ENCODE results near the gene ENTPD3. TPM values are rescaled to one million over a fixed set of nuclear protein-coding genes. Genes with fewer than 3 reads are reported as not detected.

ENTPD3 gene
- total RNA-seq, 1 donor from 2014 or later = 1.3 TPM

DNA sequence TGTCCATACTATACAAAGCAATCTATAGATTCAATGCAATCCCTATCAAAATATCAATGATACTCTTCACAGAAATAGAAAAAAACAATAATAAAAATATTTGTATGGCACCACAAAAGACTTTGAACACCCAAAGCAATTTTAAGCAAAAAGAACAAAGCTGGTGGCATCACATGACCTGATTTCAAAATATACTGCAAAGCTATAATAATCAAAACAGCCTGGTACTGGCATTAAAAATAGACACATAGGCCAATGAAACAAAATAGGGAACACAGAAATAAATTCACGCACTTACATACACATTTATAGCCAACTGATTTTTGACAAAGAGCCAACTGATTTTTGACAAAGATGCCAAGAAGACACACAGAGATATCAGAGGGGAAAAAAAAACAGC, 9.2 kb upstream of the ENTPD3 start:
- TF ChIP-seq, protein P1, sequence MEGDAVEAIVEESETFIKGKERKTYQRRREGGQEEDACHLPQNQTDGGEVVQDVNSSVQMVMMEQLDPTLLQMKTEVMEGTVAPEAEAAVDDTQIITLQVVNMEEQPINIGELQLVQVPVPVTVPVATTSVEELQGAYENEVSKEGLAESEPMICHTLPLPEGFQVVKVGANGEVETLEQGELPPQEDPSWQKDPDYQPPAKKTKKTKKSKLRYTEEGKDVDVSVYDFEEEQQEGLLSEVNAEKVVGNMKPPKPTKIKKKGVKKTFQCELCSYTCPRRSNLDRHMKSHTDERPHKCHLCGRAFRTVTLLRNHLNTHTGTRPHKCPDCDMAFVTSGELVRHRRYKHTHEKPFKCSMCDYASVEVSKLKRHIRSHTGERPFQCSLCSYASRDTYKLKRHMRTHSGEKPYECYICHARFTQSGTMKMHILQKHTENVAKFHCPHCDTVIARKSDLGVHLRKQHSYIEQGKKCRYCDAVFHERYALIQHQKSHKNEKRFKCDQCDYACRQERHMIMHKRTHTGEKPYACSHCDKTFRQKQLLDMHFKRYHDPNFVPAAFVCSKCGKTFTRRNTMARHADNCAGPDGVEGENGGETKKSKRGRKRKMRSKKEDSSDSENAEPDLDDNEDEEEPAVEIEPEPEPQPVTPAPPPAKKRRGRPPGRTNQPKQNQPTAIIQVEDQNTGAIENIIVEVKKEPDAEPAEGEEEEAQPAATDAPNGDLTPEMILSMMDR (IDR thresholded peaks at IDR 0.05; ENCODE audit: unreplicated experiment) = no peak
- Mint-ChIP-seq H3K4me3 (ENCODE audit: low read depth) (no peak overlapping the region), H3K4me1 (ENCODE audit: low read depth) (no peaks in the 10 kb centered on the region), H3K9me3 (ENCODE audit: low read depth) (peaks cover 9% of the 10 kb centered on the region), H3K36me3 (ENCODE audit: insufficient read depth) (no peaks in the 10 kb centered on the region), H3K27me3 (peaks cover 3% of the 10 kb centered on the region), H3K27ac (no peak overlapping the region)
- DNase-seq (ENCODE audit: low spot score, unreplicated experiment) = no peak

DNA sequence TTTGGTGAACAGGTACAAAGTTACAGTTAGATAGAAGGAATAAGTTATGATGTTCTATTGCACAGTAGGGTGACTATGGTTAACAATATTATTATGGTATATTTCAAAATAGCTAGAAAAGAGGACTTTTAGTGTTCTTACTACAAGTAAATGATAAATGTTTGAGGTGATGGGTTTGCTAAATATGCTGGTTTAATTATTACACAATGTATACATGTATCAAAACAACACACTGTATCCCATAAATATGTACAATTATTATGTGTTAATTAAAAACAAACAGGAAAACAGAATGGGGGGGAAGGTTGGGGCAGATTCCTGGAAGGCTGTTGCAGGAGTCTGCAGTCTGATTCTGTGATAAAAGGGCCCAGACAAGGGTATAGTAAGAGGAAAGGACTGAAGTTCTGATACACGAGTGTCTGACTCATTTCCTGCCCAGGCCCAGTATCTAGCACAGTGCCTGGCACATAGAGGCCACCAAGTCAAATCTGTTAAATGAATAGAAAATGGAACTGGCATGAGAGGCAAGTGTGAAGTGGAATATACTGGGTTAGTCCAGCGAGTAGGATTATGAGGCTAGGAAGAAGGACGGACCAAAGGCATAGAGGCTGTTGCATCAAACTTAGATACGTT, 7.2 kb upstream of the ENTPD3 start:
- H3K27ac Mint-ChIP-seq = no peak overlapping the region
- no peak for DNase-seq (ENCODE audit: low spot score, unreplicated experiment)
- no peaks in the 10 kb centered on the region for H3K4me1 Mint-ChIP-seq (ENCODE audit: low read depth)
- H3K9me3 Mint-ChIP-seq (ENCODE audit: low read depth) = peaks cover 9% of the 10 kb centered on the region
- no peaks in the 10 kb centered on the region for H3K36me3 Mint-ChIP-seq (ENCODE audit: insufficient read depth)
- peaks cover 12% of the 10 kb centered on the region for H3K27me3 Mint-ChIP-seq
- TF ChIP-seq, protein P1 (IDR thresholded peaks at IDR 0.05; ENCODE audit: unreplicated experiment) = no peak
- no peak overlapping the region for H3K4me3 Mint-ChIP-seq (ENCODE audit: low read depth)

DNA sequence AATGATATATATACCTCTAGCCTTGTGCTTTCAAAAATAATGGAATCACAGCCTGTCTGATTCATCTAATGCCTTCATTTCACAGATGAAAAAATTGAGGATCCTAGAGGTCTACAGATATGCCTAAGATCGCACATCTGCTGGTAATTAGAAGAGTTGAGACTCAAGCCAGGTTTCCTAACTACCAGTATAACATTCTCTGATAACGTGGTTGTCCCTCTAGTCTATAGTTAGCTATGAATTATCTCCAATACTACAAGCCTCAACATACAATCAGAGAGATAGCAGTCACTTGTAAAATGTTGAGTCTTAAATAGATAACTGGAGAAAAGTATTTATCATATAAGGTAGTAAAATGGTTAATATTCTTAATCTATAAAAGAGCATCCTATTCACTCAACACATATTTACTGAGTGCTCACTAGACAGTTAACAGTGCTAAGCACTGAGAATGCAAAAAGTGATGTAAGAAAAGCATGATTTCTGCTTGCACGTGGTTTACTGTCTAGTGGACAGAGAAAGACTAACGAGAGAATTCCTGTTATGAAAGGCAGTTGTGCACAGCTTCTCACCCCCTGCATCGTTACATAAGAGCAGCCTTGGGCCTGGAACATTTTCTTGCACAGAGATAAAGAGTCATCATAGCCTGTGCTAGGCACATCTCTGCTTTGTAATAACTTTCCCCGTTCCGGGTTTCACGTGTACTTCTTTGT, 4.9 kb upstream of the ENTPD3 start:
- no peak overlapping the region for H3K4me3 Mint-ChIP-seq (ENCODE audit: low read depth)

DNA sequence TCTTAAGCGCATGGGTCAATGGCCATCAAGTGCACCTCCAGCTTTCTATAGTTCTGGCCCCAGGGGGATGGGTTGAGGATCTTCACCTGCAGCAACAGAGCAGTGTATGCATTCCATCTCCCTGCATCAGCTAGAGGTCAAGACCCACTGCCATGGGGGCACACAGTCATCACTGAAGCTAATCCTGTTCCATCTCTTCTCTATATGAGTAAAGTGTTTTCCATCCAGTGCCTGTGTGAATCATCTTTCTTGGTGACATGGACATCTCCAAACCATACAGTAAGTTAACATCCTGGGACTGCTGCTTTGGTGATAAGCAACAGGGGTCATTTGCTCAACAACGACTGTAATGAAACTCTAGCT, 4.4 kb upstream of the ENTPD3 start:
- TF ChIP-seq, protein P1 (IDR thresholded peaks at IDR 0.05; ENCODE audit: unreplicated experiment) = no peak
- Mint-ChIP-seq H3K9me3 (ENCODE audit: low read depth) (peaks cover 6% of the 10 kb centered on the region), H3K4me1 (ENCODE audit: low read depth) (peaks cover 5% of the 10 kb centered on the region), H3K27me3 (peaks cover 27% of the 10 kb centered on the region), H3K36me3 (ENCODE audit: insufficient read depth) (no peaks in the 10 kb centered on the region), H3K4me3 (ENCODE audit: low read depth) (no peak overlapping the region), H3K27ac (no peak overlapping the region)
- no peak for DNase-seq (ENCODE audit: low spot score, unreplicated experiment)

More for the DNA sequence above, 4.9 kb upstream of the ENTPD3 start:
- Mint-ChIP-seq H3K4me1 (ENCODE audit: low read depth) (peaks cover 4% of the 10 kb centered on the region), H3K27me3 (peaks cover 22% of the 10 kb centered on the region), H3K9me3 (ENCODE audit: low read depth) (peaks cover 6% of the 10 kb centered on the region), H3K36me3 (ENCODE audit: insufficient read depth) (no peaks in the 10 kb centered on the region), H3K27ac (no peak overlapping the region)
- DNase-seq (ENCODE audit: low spot score, unreplicated experiment) = no peak
- TF ChIP-seq, protein P1 (IDR thresholded peaks at IDR 0.05; ENCODE audit: unreplicated experiment) = no peak

DNA sequence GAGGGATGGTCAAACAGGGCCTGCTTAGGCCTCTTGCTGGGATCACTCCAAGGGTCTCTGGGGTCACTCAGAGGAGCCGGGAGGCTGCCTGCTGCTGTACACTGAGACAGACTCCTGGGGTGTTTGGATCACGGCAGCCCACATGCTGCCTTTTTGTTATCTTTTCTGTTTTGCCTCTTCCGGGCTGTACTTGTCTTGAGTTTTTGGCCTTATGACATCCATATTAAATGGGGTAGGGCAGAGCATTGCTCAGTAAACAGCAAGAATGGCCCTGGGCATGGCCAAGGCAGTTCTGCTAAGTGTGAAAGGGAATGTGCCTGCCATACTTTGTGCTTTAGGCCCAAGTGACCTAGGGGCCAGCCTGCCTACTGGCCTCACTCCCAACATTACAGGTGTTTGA, 771 bp upstream of the ENTPD3 start:
- peaks cover 6% of the 10 kb centered on the region for H3K4me1 Mint-ChIP-seq (ENCODE audit: low read depth)
- H3K27me3 Mint-ChIP-seq = peaks cover 49% of the 10 kb centered on the region
- H3K9me3 Mint-ChIP-seq (ENCODE audit: low read depth) = no peaks in the 10 kb centered on the region
- no peak overlapping the region for H3K27ac Mint-ChIP-seq
- no peaks in the 10 kb centered on the region for H3K36me3 Mint-ChIP-seq (ENCODE audit: insufficient read depth)
- no peak for DNase-seq (ENCODE audit: low spot score, unreplicated experiment)
- H3K4me3 Mint-ChIP-seq (ENCODE audit: low read depth) = peak overlapping the region; percentile 75
- TF ChIP-seq, protein P1 (IDR thresholded peaks at IDR 0.05; ENCODE audit: unreplicated experiment) = no peak

Data from progenitor cell of endocrine pancreas (in vitro differentiated cells).